ENCODE results near the gene INAFM1.
A peak's percentile ranks its signal among the peaks of the same experiment; 100 is the strongest.
"Not testable (repeated sequence)": the region's sequence is repeated elsewhere in the genome, so short reads cannot be mapped to it uniquely, and the experiment has no call there.

The INAFM1 gene

DNA sequence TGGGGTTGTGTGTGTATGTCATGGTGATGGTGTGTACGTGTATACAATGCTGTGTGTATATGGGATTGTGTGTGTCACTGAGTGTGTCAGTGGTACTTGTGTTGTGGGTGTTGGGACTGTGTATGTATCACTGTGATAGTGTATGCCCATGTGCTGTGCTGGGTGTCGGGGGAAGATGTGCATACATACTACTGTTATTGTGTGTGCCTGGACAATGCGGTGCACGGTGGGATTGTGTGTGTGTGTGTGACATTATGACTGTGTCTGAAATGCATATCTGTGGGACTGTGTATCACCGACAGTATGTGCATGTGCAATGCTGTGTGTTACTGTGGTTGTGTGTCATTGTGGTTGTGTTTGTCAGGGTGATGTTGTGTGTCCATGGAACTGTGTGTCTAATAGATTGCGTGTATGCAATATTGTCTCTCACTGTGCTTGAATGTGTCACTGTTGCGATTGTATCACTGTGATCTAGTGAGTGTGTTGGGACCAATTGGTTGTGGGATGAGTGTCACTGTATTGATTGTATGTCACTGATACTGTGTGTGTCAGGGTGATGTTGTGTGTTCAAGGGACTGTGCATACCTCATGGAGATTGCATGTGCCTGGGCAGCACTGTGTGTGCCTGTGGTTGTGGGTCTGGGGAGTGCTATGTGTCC is 32.6 kb upstream of the INAFM1 start:
- DNase-seq: no peak

DNA sequence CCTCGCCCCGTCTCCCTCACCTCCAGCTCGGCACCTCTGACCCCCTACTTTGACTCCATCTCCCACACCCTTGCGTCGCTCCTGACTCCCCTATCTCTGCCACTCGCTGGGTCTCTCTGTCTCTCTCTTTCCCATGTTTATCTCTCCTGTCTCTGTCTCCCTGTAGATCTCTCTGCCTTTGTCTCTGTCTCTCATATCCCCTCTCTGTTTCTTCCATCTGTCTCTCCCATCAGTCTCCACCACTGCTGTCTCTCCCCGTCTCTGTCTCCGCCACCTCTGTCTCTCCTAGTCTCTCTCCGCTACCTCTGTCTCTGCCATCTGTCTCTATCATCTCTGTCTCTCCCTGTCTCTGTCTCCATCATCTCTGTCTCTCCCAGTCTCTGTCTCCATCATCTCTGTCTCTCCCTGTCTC is 31.3 kb upstream of the INAFM1 start:
- DNase-seq: no peak

- DNase-seq: peak; percentile 58
Measured at GRCh38 chr19:47243776-47244547, 30.7 kb upstream of the INAFM1 start.

GRCh38 chr19:47247308-47247990 is 27.2 kb upstream of the INAFM1 start:
- no peak for DNase-seq

GRCh38 chr19:47253016-47253415 is 21.7 kb upstream of the INAFM1 start:
- DNase-seq: not testable (repeated sequence)

- no peak for DNase-seq
Measured at GRCh38 chr19:47253467-47253881, 21.2 kb upstream of the INAFM1 start.

DNA sequence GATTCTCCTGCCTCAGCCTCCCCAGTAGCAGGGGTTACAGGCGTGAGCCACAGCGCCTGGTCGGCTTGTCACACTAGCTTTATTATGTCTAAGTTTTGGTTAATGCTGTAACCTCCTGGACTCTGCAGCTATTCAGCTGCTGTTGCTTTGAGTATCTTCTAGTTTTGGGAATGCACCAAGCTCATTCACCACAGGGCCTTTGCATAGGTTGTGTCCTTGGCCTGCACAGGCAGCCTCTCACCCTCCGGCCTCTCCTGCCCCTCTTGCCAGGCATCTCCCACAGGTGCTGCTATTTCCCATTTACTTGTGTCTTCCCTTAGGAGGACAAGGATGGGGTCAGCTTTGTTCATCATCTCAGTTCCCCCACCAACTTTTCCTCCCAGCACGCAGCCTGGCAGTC is 20.7 kb upstream of the INAFM1 start:
- no peak for DNase-seq

GRCh38 chr19:47255879-47256692 is 18.6 kb upstream of the INAFM1 start, which contains the start of gene CCDC9:
Gene CCDC9, plus strand, starts transcription at chr19:47256525. Its CDS starts 1,876 bp downstream, at chr19:47258401.
- peak; percentile 57 for DNase-seq

DNA sequence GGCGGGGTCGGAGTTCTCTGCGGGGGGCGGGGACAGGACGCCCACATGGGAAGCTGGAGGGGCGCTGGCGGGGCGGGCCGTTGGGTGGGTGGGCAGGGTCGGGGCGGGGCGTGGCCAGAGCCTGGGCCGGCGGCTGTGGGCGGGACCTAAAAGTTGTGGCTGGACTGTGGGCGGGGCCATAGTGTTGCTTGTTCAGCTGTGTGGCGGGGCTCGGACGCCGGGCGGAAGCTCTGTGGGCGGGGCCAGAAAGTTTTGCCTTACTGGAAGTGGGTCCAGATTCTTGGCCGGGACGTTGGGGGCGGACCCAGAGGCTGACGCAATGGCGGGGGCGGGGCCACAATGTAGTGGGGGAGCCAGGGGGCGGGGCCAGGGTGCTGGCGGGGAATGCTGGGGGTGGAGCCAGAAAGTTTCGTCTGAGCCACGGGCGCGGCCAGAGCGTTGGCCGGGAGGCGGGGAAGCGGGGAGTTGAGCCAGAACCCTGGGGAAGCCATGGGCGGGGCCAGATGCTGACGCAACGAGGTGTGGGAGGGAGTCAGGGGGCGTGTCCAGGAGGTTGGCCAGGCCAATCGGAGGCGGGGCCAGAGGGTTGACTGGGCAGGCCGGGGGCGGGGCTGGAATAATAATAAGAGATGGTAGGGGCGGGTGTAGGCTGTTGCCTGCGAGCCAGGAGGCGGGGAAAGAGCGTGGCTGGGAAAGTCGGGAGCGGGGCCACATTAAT is 17.8 kb upstream of the INAFM1 start:
- DNase-seq: peak; percentile 92

DNA sequence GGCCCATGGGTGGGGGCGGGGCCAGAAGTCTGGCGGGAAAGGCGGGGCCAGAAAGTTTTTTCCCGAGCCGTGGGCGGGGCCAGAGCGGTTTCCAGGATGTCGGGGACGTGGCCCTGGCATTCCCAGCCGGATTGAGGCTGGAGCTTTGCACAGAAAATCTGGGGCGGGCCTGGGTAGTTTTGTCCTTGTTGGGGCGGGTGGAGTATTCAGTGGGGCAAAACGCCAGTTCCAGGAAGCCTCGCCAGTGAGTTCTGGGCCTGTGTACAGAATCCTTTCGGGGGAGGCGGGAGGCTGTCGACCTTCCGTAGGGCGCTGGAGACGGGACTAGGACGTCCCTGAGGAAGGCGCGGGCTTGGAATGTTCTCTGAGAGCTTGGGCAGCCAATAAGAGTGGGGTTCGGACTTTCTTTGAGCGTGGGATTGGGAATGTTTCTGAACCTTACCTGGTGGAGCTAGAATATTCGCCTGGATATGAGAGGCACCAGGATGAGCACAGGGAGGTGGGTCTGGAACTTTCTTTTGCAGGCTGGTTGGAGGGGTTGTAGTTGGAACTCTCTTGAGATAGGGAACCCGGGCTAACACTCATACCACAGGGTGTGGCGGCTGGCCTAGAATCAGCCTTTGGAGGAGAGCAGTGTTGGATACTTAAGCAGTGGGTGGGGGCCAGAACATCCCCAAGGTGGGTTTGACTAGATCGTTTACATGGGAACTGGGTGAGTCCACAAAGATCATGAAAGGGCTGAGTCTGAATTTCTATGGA is 17.1 kb upstream of the INAFM1 start:
- no peak for DNase-seq

DNA sequence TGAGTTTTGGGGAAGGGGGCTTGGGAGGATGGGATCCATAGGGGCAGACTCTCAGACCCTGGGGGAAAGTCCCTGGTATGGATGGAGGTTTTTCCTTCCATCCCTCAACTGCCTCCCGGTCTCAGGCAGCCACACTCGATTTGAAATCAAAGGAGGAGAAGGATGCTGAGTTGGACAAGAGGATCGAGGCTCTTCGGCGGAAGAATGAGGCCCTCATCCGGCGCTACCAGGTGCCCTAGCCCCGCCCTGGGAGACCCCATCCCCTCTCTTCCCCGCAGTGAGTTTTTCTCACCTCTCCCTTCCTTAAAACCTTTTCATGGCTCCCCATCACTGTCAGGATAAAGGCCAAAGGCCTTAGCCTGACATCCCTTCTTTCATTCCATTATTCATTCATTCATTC is 16.3 kb upstream of the INAFM1 start:
- DNase-seq: no peak

GRCh38 chr19:47258895-47259555 is 15.7 kb upstream of the INAFM1 start:
- no peak for DNase-seq

- no peak for DNase-seq
Measured at GRCh38 chr19:47260476-47260875, 14.2 kb upstream of the INAFM1 start.

DNA sequence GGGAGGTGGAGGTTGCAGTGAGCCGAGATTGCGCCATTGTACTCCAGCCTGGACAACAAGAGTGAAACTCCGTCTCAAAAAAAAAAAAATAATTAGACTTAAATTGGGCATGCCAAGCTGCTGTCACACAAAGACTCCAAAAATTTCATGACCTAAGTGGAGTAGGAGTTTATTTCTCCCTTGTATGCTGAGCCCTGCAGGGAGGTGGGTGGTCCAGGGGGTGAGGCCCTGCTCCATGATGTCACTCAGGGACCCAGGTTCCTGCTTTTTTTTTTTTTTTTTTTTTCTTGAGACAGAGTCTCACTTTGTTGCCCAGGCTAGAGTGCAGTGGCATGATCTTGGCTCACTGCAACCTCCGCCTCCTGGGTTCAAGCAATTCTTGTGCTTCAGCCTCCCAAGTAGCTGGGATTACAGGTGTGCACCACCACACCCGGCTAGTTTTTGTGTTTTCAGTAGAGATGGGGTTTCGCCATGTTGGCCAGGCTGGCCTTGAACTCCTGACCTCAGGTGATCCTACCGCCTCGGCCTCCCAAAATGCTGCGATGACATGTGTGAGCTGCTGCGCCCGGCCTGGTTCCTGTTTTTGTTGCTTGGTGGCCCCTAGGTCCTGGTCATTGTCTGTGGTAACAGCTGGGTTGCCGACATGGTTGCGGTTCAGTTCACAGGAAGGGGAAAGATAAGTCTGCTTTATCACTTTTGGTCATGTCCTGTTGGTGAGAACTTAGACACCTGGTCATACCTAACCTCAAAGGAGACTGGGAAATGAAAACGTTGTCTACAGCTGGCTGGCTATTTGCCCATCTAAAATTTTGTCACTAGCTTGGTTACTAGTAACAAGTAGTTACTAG is 12.5 kb upstream of the INAFM1 start:
- DNase-seq: not testable (repeated sequence)

- DNase-seq: no peak
Measured at GRCh38 chr19:47264629-47265028, 10.1 kb upstream of the INAFM1 start.

- no peak for DNase-seq
Measured at GRCh38 chr19:47266401-47266941, 8.2 kb upstream of the INAFM1 start.

GRCh38 chr19:47267350-47267759 is 7.3 kb upstream of the INAFM1 start:
- no peak for DNase-seq

DNA sequence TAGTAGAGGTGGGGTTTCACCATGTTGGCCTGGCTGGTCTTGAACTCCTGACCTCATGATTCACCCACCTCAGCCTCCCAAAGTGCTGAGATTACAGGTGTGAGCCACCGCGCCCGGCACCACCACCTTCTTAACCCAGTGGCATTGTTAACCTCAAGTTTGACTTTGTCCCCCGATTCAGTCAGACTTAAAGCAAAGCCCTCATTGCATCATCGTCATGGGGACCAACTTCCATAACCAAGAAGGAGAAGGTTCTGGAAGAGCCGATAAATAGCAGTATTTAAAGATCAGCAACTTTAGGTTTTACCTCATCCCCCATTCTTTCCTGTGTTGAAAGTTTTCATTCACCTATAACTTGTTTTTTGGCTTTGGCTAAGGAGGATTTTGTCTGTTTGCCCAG is 6.7 kb upstream of the INAFM1 start:
- DNase-seq: no peak

- DNase-seq: no peak
Measured at GRCh38 chr19:47269596-47269995, 5.1 kb upstream of the INAFM1 start.

GRCh38 chr19:47270408-47270807 is 4.3 kb upstream of the INAFM1 start:
- no peak for DNase-seq
